ENCODE measurements around the gene NGFR. TPM values are rescaled to one million over a fixed set of nuclear protein-coding genes. Genes with fewer than 3 reads are reported as not detected.

NGFR gene
- total RNA-seq, 1 experiment from 2014 or later: 11.3 TPM

GRCh38 chr17:49491192-49491769 is 3.8 kb upstream of the NGFR start:
- POLR2A ChIA-PET: interaction anchor here (0.5 kb wide), 2 partner anchors 78 to 931 kb away, joined by 3 read pairs; no protein-coding TSS in a partner anchor
- Mint-ChIP-seq H3K4me1 (peaks cover 35% of the 10 kb centered on the region), H3K4me3 (no peak overlapping the region), H3K27ac (no peak overlapping the region), H3K36me3 (no peaks in the 10 kb centered on the region), H3K9me3 (no peaks in the 10 kb centered on the region), H3K27me3 (ENCODE audit: low read depth) (peaks cover 40% of the 10 kb centered on the region)
- CTCF ChIA-PET: interaction anchor here (0.6 to 1.8 kb wide), 7 partner anchors 10 to 155 kb away, joined by 3 to 7 read pairs (median 4); no protein-coding TSS in a partner anchor
- ATAC-seq (no peak), DNase-seq (ENCODE audit: low spot score) (no peak)
- TF ChIP-seq SP1 (CRISPR knock-in tag; conservative IDR thresholded peaks at IDR 0.05) (no peak), AR (CRISPR knock-in tag; IDR thresholded peaks at IDR 0.05) (no peak), ATF2 (CRISPR knock-in tag; IDR thresholded peaks at IDR 0.05; ENCODE audit: borderline replicate concordance, low read depth) (no peak), SOX15 (CRISPR knock-in tag; IDR thresholded peaks at IDR 0.05) (no peak), ZNF232 (CRISPR knock-in tag; IDR thresholded peaks at IDR 0.05) (no peak), ZNF263 (CRISPR knock-in tag; IDR thresholded peaks at IDR 0.05; ENCODE audit: low read depth) (no peak), TEAD4 (CRISPR knock-in tag; IDR thresholded peaks at IDR 0.05) (no peak), NR3C1 (CRISPR knock-in tag; conservative IDR thresholded peaks at IDR 0.05; ENCODE audit: low read depth) (no peak), ZNF512 (CRISPR knock-in tag; IDR thresholded peaks at IDR 0.05; ENCODE audit: borderline replicate concordance) (no peak), OVOL2 (CRISPR knock-in tag; IDR thresholded peaks at IDR 0.05; ENCODE audit: borderline replicate concordance) (no peak), ELF4 (CRISPR knock-in tag; IDR thresholded peaks at IDR 0.05; ENCODE audit: low read depth) (no peak), NFE2L1 (CRISPR knock-in tag; IDR thresholded peaks at IDR 0.05) (no peak), USF1 (CRISPR knock-in tag; IDR thresholded peaks at IDR 0.05) (no peak)

- Mint-ChIP-seq H3K4me3 (peak overlapping the region; percentile 71), H3K9me3 (no peaks in the 10 kb centered on the region), H3K27me3 (ENCODE audit: low read depth) (peaks cover 70% of the 10 kb centered on the region), H3K36me3 (no peaks in the 10 kb centered on the region), H3K27ac (no peak overlapping the region), H3K4me1 (peaks cover 29% of the 10 kb centered on the region)
- ChIA-PET POLR2A (interaction anchor here (1.1 to 1.6 kb wide), 2 partner anchors 14 to 21 kb away, joined by 5 to 6 read pairs; no protein-coding TSS in a partner anchor), CTCF (interaction anchor here (0.6 to 5.7 kb wide), 13 partner anchors 9 to 124 kb away, joined by 3 to 199 read pairs (median 14); partner anchors contain the start of gene PHB1)
- ATAC-seq (peak; percentile 2), DNase-seq (ENCODE audit: low spot score) (no peak)
- no peak for TF ChIP-seq CBFB (CRISPR knock-in tag; IDR thresholded peaks at IDR 0.05; ENCODE audit: low read depth)
- TF ChIP-seq TEAD4 (CRISPR knock-in tag; IDR thresholded peaks at IDR 0.05): no peak
- no peak for TF ChIP-seq ZNF317 (CRISPR knock-in tag; IDR thresholded peaks at IDR 0.05; ENCODE audit: borderline replicate concordance, low read depth)
- TF ChIP-seq IRF2 (CRISPR knock-in tag; IDR thresholded peaks at IDR 0.05; ENCODE audit: borderline replicate concordance, low read depth): no peak
- no peak for TF ChIP-seq TEAD1 (CRISPR knock-in tag; IDR thresholded peaks at IDR 0.05)
- no peak for TF ChIP-seq NR2C2 (CRISPR knock-in tag; IDR thresholded peaks at IDR 0.05)
- TF ChIP-seq SMAD3 (CRISPR knock-in tag; IDR thresholded peaks at IDR 0.05; ENCODE audit: borderline replicate concordance): no peak
- no peak for TF ChIP-seq ATF3 (CRISPR knock-in tag; conservative IDR thresholded peaks at IDR 0.05)
- no peak for TF ChIP-seq NR3C1 (CRISPR knock-in tag; conservative IDR thresholded peaks at IDR 0.05; ENCODE audit: low read depth)
Measured at GRCh38 chr17:49494399-49494985, 601 bp upstream of the NGFR start.

Measured in WTC11 (cell line).